Choroid plexus epithelial cell (primary cell): ENCODE measurements around the gene GPR32.
"Not testable (repeated sequence)": the region's sequence is repeated elsewhere in the genome, so short reads cannot be mapped to it uniquely, and the experiment has no call there.

Experiments
- DNase-seq: peaks from one replicate; pipeline ENCODE4 v3.0.0-alpha.2; 2010; ENCODE audit warnings: low read depth
- H3K4me3 ChIP-seq: 2 replicates; pipeline ENCODE4 v1.5.1; 2011; ENCODE audit warnings: low read depth, mild to moderate bottlenecking, control low read depth, low read length, moderate library complexity
- CTCF ChIP-seq: conservative IDR thresholded peaks from 2 replicates; pipeline ENCODE4 v1.5.1; 2011; ENCODE audit warnings: low read depth, mild to moderate bottlenecking, control low read depth, inconsistent platforms, low read length, moderate library complexity

Gene GPR32

GRCh38 chr19:50736338-50736737, 33.9 kb upstream of the GPR32 start:
- no peak for TF ChIP-seq CTCF
- no peak for DNase-seq
- no peak overlapping the region for H3K4me3 ChIP-seq

GRCh38 chr19:50739132-50739913, 30.9 kb upstream of the GPR32 start:
- no peak overlapping the region for H3K4me3 ChIP-seq
- TF ChIP-seq CTCF, result no peak
- DNase-seq, result no peak

GRCh38 chr19:50739914-50740426, 30.3 kb upstream of the GPR32 start:
- DNase-seq, result no peak
- no peak for TF ChIP-seq CTCF
- no peak overlapping the region for H3K4me3 ChIP-seq

- no peak for TF ChIP-seq CTCF
- DNase-seq, result no peak
- H3K4me3 ChIP-seq, result no peak overlapping the region
Observed at GRCh38 chr19:50741179-50741933, 28.9 kb upstream of the GPR32 start.

GRCh38 chr19:50743537-50743936, 26.7 kb upstream of the GPR32 start:
- no peak for TF ChIP-seq CTCF
- no peak overlapping the region for H3K4me3 ChIP-seq
- DNase-seq, result no peak

GRCh38 chr19:50745221-50745620, 25.0 kb upstream of the GPR32 start:
- no peak for DNase-seq
- no peak for TF ChIP-seq CTCF
- no peak overlapping the region for H3K4me3 ChIP-seq

- DNase-seq, H3K4me3 ChIP-seq: not testable (repeated sequence)
Observed at GRCh38 chr19:50747141-50747540, 23.1 kb upstream of the GPR32 start.
